ENCODE data around the gene PTGES. TPM values are rescaled to one million over a fixed set of nuclear protein-coding genes. Genes with fewer than 3 reads are reported as not detected.

Gene PTGES
- total and polyA plus RNA-seq, 9 of the 15 experiments (the other 6 are each of a cell fraction or from before 2014, with no cell fraction given) = 0.13 TPM; not detected in 8

GRCh38 chr9:129701054-129701453 lies 51.8 kb downstream of the PTGES start:
- no peak; the same call in 2 of the 3 replicates for ATAC-seq
- Histone ChIP-seq H3K9me3 (replicated peaks; ENCODE audit: control insufficient read depth, insufficient read depth, low read depth, low read length) (no peaks in the 10 kb centered on the region), H3K9ac (ENCODE audit: insufficient read depth in 1 of 2, low read depth in 2 of 2, low read length in 2 of 2) (no peak overlapping the region), H2AFZ (ENCODE audit: low read depth, low read length) (no peak overlapping the region), H3K79me2 (ENCODE audit: control insufficient read depth, insufficient read depth, low read length) (no peaks in the 10 kb centered on the region), H3K36me3 (ENCODE audit: control insufficient read depth, insufficient read depth, low read length) (no peaks in the 10 kb centered on the region), H3K27ac (ENCODE audit: extremely low read depth, low read depth, low read length) (no peak overlapping the region), H3K4me3 (no peak overlapping the region), H3K4me1 (replicated peaks in 1 of 2; ENCODE audit: control insufficient read depth in 2 of 2, insufficient read depth in 2 of 2, low read length in 2 of 2) (peaks cover 0 to 20% of the 10 kb centered on the region in 2 experiments; a peak in 2 of 5 replicates), H3K4me2 (ENCODE audit: insufficient read depth, low read length) (no peak overlapping the region), H3K27me3 (ENCODE audit: control insufficient read depth in 2 of 2, insufficient read depth in 2 of 2, low read length in 2 of 2) (peaks cover 58 to 79% of the 10 kb centered on the region in 2 experiments), H4K20me1 (replicated peaks; ENCODE audit: control insufficient read depth, insufficient read depth, low read length) (no peaks in the 10 kb centered on the region), H3K9me1 (ENCODE audit: control insufficient read depth, insufficient read depth, low read length) (no peaks in the 10 kb centered on the region)
- 7% methylated on average over 11 of the region's 11 CpGs for WGBS (ENCODE audit: insufficient coverage, low coverage, missing lambda C conversion rate)
- BruUV-seq (replicated peaks) = no TSS peak
- CTCF ChIA-PET (ENCODE audit: low intra/inter-chr PET ratio) = no interaction called here
- intact Hi-C loops (cut with micrococcal nuclease) (no loop called here), in situ Hi-C loops (cut with MboI) (no loop called here)
- POLR2A ChIA-PET = interaction anchor here (0.7 kb wide), 1 partner anchor 519 kb away, joined by 3 read pairs; no protein-coding TSS in a partner anchor
- DNase-seq (ENCODE audit: extremely low read depth in 1 of 4, low spot score in 3 of 4) = no peak
- peak; percentile 23 for FAIRE-seq
- TF ChIP-seq ZBTB2 (IDR thresholded peaks at IDR 0.05) (no peak), MTA1 (IDR thresholded peaks at IDR 0.05; ENCODE audit: borderline replicate concordance) (no peak), SPI1 (IDR thresholded peaks at IDR 0.05; ENCODE audit: borderline replicate concordance, low read depth, low read length) (0 out of 2 replicates have a peak, but pooled peaks have one; percentile 18), ZNF639 (CRISPR knock-in tag; conservative IDR thresholded peaks at IDR 0.05 in 1 of 2, IDR thresholded peaks at IDR 0.05 in 1 of 2) (no peak), POLR2A (conservative IDR thresholded peaks at IDR 0.05) (no peak), KHSRP (IDR thresholded peaks at IDR 0.05) (no peak), ZFP1 (CRISPR knock-in tag; IDR thresholded peaks at IDR 0.05) (no peak), ZBTB33 (CRISPR knock-in tag; IDR thresholded peaks at IDR 0.05) (no peak), NEUROD1 (IDR thresholded peaks at IDR 0.05; ENCODE audit: borderline replicate concordance, low read depth, low read length, partially characterized antibody) (no peak), RCOR1 (IDR thresholded peaks at IDR 0.05; ENCODE audit: borderline replicate concordance in 1 of 2, low read depth in 2 of 2, low read length in 2 of 2) (0 out of 4 replicates have a peak, but pooled peaks of 1 of the 2 experiments have one; percentile 15), CTBP1 (IDR thresholded peaks at IDR 0.05; ENCODE audit: borderline replicate concordance) (peak; percentile 61), ZNF398 (CRISPR knock-in tag; IDR thresholded peaks at IDR 0.05) (no peak), GABPA (tag; conservative IDR thresholded peaks at IDR 0.05; ENCODE audit: low read depth) (no peak), BACH1 (tag; IDR thresholded peaks at IDR 0.05) (no peak), ZNF24 (IDR thresholded peaks at IDR 0.05) (no peak), CBX3 (IDR thresholded peaks at IDR 0.05; ENCODE audit: borderline replicate concordance in 1 of 2, low read length in 2 of 2) (no peak), BRD9 (IDR thresholded peaks at IDR 0.05; ENCODE audit: low read depth, partially characterized antibody) (no peak)
